Type B pancreatic cell (in vitro differentiated cells): ENCODE results near the gene CHRM4. TPM values are rescaled to one million over a fixed set of nuclear protein-coding genes. Genes with fewer than 3 reads are reported as not detected.

Experiments used
- DNase-seq: peaks from one replicate; pipeline ENCODE4 v3.0.0; 2021; ENCODE audit warnings: mixed read lengths; ENCODE audit not compliant: unreplicated experiment; ENCODE audit errors: extremely low spot score
- H3K27ac Mint-ChIP-seq: 2 replicates; pipeline ENCODE4 v1.8.0; 2021; ENCODE audit warnings: mild to moderate bottlenecking, mixed read lengths
- H3K27me3 Mint-ChIP-seq: 2 replicates; pipeline ENCODE4 v1.8.0; 2021; ENCODE audit warnings: mixed read lengths
- H3K36me3 Mint-ChIP-seq: 2 replicates; pipeline ENCODE4 v1.8.0; 2021; ENCODE audit warnings: mixed read lengths
- H3K4me1 Mint-ChIP-seq: one replicate; pipeline ENCODE4 v1.8.0; 2021; ENCODE audit warnings: mixed read lengths; ENCODE audit not compliant: unreplicated experiment
- H3K4me3 Mint-ChIP-seq: 2 replicates; pipeline ENCODE4 v1.8.0; 2021; ENCODE audit warnings: mild to moderate bottlenecking, mixed read lengths
- H3K9me3 Mint-ChIP-seq: 2 replicates; pipeline ENCODE4 v1.8.0; 2021; ENCODE audit warnings: mixed read lengths
- CTCF ChIP-seq: fragments of 200-600 bp; sonication (generic); conservative IDR thresholded peaks from 2 replicates; pipeline ENCODE4 v1.5.0; 2021; ENCODE audit warnings: antibody characterized with exemption, mild to moderate bottlenecking
- total RNA-seq: library from RNA; stranded (reverse); gene quantifications from 2 replicates; pipeline ENCODE4 v1.2.1, GENCODE V29; 2021; ENCODE audit warnings: low replicate concordance

CHRM4 gene
- total RNA-seq, 1 donor from 2014 or later, result 1.0 TPM

DNA sequence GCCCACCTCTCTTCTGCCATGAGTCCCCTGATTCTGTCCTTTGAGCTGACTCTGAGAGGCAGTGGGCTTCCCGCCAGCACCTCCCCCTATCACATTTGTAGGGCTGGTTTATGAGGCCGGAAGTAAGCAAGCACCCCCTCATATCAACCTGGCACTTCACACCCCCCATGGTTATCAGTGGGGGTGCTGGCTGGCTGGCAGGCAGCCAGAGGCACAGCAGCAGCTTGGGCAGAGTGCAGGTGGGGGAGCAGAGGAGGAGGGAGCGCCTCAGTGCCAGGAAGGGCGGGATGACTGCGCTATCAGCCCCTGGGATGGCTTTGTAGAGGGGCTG is 22.9 kb upstream of the CHRM4 start:
- Mint-ChIP-seq H3K27me3 (no peaks in the 10 kb centered on the region), H3K4me3 (no peak overlapping the region), H3K9me3 (no peaks in the 10 kb centered on the region), H3K27ac (no peak overlapping the region), H3K4me1 (peaks cover 5% of the 10 kb centered on the region), H3K36me3 (peaks cover 11% of the 10 kb centered on the region)
- no peak for TF ChIP-seq CTCF
- no peak for DNase-seq

DNA sequence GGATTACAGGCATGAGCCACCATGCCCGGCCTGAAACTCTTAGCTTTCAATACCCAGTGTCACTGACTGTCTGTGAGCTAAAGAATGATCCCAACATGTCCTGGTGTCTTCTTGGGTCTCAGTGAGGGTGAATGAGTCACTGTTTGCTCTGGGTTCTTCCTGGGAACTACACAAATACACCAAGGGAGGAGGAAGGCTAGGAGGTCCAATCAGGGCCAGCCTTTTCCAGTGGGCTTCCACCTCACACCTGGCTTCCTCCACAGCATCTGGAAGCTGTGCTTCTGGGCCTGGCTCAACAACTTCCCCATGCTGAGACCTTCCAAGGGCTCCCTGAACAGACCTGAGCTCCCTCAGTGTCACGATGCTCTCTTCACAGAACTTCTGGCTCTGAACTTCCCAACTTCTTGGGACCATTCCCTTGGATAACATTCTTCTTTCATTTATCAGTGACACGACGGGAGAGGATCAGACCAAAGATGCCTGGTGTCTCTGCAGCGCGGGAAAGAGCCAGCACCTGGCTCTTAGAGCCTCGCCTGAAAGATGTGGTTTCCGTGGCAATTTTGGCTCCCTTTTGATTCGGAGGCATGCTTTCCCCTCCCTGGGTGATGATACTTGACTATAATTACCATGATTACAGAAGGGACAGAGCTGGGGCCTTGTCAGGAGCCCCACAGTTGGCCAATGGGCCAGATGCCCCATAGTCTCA is 22.3 kb upstream of the CHRM4 start:
- Mint-ChIP-seq H3K4me3 (no peak overlapping the region), H3K27ac (no peak overlapping the region), H3K36me3 (peaks cover 11% of the 10 kb centered on the region), H3K9me3 (no peaks in the 10 kb centered on the region), H3K4me1 (peaks cover 5% of the 10 kb centered on the region), H3K27me3 (no peaks in the 10 kb centered on the region)
- no peak for TF ChIP-seq CTCF
- no peak for DNase-seq

DNA sequence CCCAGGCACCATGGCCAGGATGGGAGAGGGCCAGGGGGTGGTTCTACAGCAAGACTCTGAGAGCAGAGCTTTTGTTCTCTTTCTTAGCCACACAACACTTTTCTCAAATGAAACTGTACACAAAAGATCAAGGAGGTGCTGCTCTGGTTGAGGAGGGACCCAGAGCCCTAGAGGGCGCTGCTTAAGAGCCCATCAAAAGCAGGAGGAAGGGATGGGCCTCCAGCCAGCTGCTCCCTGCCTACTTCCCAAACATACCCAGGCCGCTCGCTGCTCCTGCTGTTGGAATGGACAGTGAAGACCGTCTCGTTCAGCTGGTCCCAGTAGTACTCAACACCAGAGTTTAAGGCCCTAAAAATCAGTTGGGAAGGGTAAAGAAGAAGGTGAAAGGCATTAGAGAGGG is 18.4 kb upstream of the CHRM4 start:
- H3K36me3 Mint-ChIP-seq, result peaks cover 3% of the 10 kb centered on the region
- H3K4me3 Mint-ChIP-seq, result no peak overlapping the region
- no peak for TF ChIP-seq CTCF
- DNase-seq, result no peak
- no peaks in the 10 kb centered on the region for H3K27me3 Mint-ChIP-seq
- H3K4me1 Mint-ChIP-seq, result peaks cover under 1% of the 10 kb centered on the region
- no peak overlapping the region for H3K27ac Mint-ChIP-seq
- H3K9me3 Mint-ChIP-seq, result no peaks in the 10 kb centered on the region

GRCh38 chr11:46408407-46408986 is 16.9 kb upstream of the CHRM4 start:
- TF ChIP-seq CTCF, result no peak
- H3K4me1 Mint-ChIP-seq, result peaks cover 4% of the 10 kb centered on the region
- DNase-seq, result no peak
- no peaks in the 10 kb centered on the region for H3K9me3 Mint-ChIP-seq
- H3K27ac Mint-ChIP-seq, result no peak overlapping the region
- peaks cover 4% of the 10 kb centered on the region for H3K36me3 Mint-ChIP-seq
- no peak overlapping the region for H3K4me3 Mint-ChIP-seq
- H3K27me3 Mint-ChIP-seq, result no peaks in the 10 kb centered on the region

DNA sequence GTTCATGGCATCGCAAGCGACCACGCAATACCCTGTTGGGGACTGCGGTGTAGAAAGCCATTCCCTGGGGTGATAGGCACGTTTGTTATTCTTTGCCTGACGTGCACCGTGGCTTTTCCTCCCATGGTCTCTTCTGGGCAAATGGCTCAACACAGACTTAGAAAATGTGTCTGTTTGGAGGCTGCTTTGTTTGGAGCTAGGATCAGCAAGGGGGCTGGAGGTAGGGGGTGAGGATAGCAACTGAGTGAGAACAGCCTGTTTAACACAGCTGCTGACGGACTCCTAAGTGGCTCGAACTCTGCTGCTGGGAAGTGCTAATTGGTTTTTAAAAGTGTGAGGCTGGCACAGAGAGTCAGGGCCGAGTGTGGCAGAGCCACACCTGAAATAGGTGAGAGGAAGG is 16.1 kb upstream of the CHRM4 start:
- no peak for DNase-seq
- Mint-ChIP-seq H3K27me3 (no peaks in the 10 kb centered on the region), H3K4me1 (peaks cover 13% of the 10 kb centered on the region), H3K27ac (no peak overlapping the region), H3K9me3 (no peaks in the 10 kb centered on the region), H3K4me3 (no peak overlapping the region), H3K36me3 (peaks cover 8% of the 10 kb centered on the region)
- TF ChIP-seq CTCF, result no peak
